ENCODE results near the gene UBE2D3.

The UBE2D3 gene

GRCh38 chr4:102824398-102824797 is 3.0 kb downstream of the UBE2D3 start:
- Histone ChIP-seq H3F3A (ENCODE audit: low read depth) (peaks cover 4% of the 10 kb centered on the region; the same call in 1 of the 2 replicates), H4K20me1 (ENCODE audit: insufficient read depth, low read length, poor library complexity, severe bottlenecking) (peaks cover 73% of the 10 kb centered on the region), H3K79me2 (ENCODE audit: insufficient read depth, low read length) (peaks cover 87% of the 10 kb centered on the region), H3K4me3 (ENCODE audit: low read length, poor library complexity, severe bottlenecking) (peak overlapping the region; percentile 98), H3K27me3 (ENCODE audit: insufficient read depth, low read length, poor library complexity, severe bottlenecking) (peaks cover 11% of the 10 kb centered on the region), H3K9ac (ENCODE audit: low read depth, low read length, poor library complexity, severe bottlenecking) (peak overlapping the region; percentile 100), H3K4me1 (ENCODE audit: insufficient read depth, low read length, poor library complexity, severe bottlenecking) (peaks cover 54% of the 10 kb centered on the region), H2AFZ (ENCODE audit: low read length) (no peak overlapping the region), H3K4me2 (ENCODE audit: low read depth, low read length, poor library complexity, severe bottlenecking) (peak overlapping the region; percentile 92), H3K36me3 (ENCODE audit: insufficient read depth, low read length) (peaks cover 33% of the 10 kb centered on the region), H3K9me3 (ENCODE audit: insufficient read depth, low read depth, low read length) (no peaks in the 10 kb centered on the region), H3K9me2 (replicated peaks; ENCODE audit: low read depth, low read length) (no peaks in the 10 kb centered on the region)
- TF ChIP-seq EZH2phosphoT487 (IDR thresholded peaks at IDR 0.05; ENCODE audit: borderline replicate concordance) (no peak), CTCF (conservative IDR thresholded peaks at IDR 0.05; ENCODE audit: low read length) (no peak)

- Histone ChIP-seq H4K20me1 (ENCODE audit: insufficient read depth, low read length, poor library complexity, severe bottlenecking) (peaks cover 78% of the 10 kb centered on the region), H3K36me3 (ENCODE audit: insufficient read depth, low read length) (peaks cover 34% of the 10 kb centered on the region), H3K4me3 (ENCODE audit: low read length, poor library complexity, severe bottlenecking) (peak overlapping the region; percentile 98), H2AFZ (ENCODE audit: low read length) (no peak overlapping the region), H3K9me2 (replicated peaks; ENCODE audit: low read depth, low read length) (no peaks in the 10 kb centered on the region), H3K9me3 (ENCODE audit: insufficient read depth, low read depth, low read length) (no peaks in the 10 kb centered on the region), H3K9ac (ENCODE audit: low read depth, low read length, poor library complexity, severe bottlenecking) (peak overlapping the region; percentile 100), H3K79me2 (ENCODE audit: insufficient read depth, low read length) (peaks cover 87% of the 10 kb centered on the region), H3K27me3 (ENCODE audit: insufficient read depth, low read length, poor library complexity, severe bottlenecking) (peaks cover 11% of the 10 kb centered on the region), H3K4me1 (ENCODE audit: insufficient read depth, low read length, poor library complexity, severe bottlenecking) (peaks cover 52% of the 10 kb centered on the region), H3K4me2 (ENCODE audit: low read depth, low read length, poor library complexity, severe bottlenecking) (peak overlapping the region; percentile 92), H3F3A (ENCODE audit: low read depth) (peaks cover 4% of the 10 kb centered on the region; the same call in 1 of the 2 replicates)
- TF ChIP-seq CTCF (conservative IDR thresholded peaks at IDR 0.05; ENCODE audit: low read length), result no peak
- TF ChIP-seq EZH2phosphoT487 (IDR thresholded peaks at IDR 0.05; ENCODE audit: borderline replicate concordance), result no peak
Measured at GRCh38 chr4:102823897-102824296, 3.5 kb downstream of the UBE2D3 start.

GRCh38 chr4:102823464-102823863 is 3.9 kb downstream of the UBE2D3 start:
- Histone ChIP-seq H3K9ac (ENCODE audit: low read depth, low read length, poor library complexity, severe bottlenecking) (peak overlapping the region; percentile 100), H3K4me3 (ENCODE audit: low read length, poor library complexity, severe bottlenecking) (peak overlapping the region; percentile 98), H3K4me1 (ENCODE audit: insufficient read depth, low read length, poor library complexity, severe bottlenecking) (peaks cover 52% of the 10 kb centered on the region), H3K79me2 (ENCODE audit: insufficient read depth, low read length) (peaks cover 88% of the 10 kb centered on the region), H3K9me3 (ENCODE audit: insufficient read depth, low read depth, low read length) (no peaks in the 10 kb centered on the region), H4K20me1 (ENCODE audit: insufficient read depth, low read length, poor library complexity, severe bottlenecking) (peaks cover 82% of the 10 kb centered on the region), H3K9me2 (replicated peaks; ENCODE audit: low read depth, low read length) (no peaks in the 10 kb centered on the region), H2AFZ (ENCODE audit: low read length) (no peak overlapping the region), H3K27me3 (ENCODE audit: insufficient read depth, low read length, poor library complexity, severe bottlenecking) (peaks cover 11% of the 10 kb centered on the region), H3K36me3 (ENCODE audit: insufficient read depth, low read length) (peaks cover 38% of the 10 kb centered on the region), H3K4me2 (ENCODE audit: low read depth, low read length, poor library complexity, severe bottlenecking) (peak overlapping the region; percentile 92), H3F3A (ENCODE audit: low read depth) (peaks cover 4% of the 10 kb centered on the region; the same call in 1 of the 2 replicates)
- TF ChIP-seq EZH2phosphoT487 (IDR thresholded peaks at IDR 0.05; ENCODE audit: borderline replicate concordance), result no peak
- TF ChIP-seq CTCF (conservative IDR thresholded peaks at IDR 0.05; ENCODE audit: low read length), result no peak

Measured in Loucy (cell line).